HEK293 (cell line): ENCODE measurements around the gene GRB14.

Experiments used
- ATF2 ChIP-seq: fragments of 450-650 bp; formaldehyde crosslinking; IDR thresholded peaks from 2 replicates; pipeline ENCODE4 v1.5.1; 2016; ENCODE audit warnings: missing biosample characterization, missing genetic modification characterization, low read depth
- CTCF ChIP-seq: fragments of 450-650 bp; formaldehyde crosslinking; IDR thresholded peaks from 2 replicates; pipeline ENCODE4 v1.5.1; 2016; ENCODE audit warnings: missing biosample characterization, missing genetic modification characterization
- EGR2 ChIP-seq: fragments of 450-650 bp; formaldehyde crosslinking; IDR thresholded peaks from 2 replicates; pipeline ENCODE4 v1.5.1; 2016; ENCODE audit warnings: low read depth, missing biosample characterization, missing genetic modification characterization
- GLI2 ChIP-seq: fragments of 450-650 bp; formaldehyde crosslinking; IDR thresholded peaks from 2 replicates; pipeline ENCODE4; 2017; ENCODE audit warnings: missing biosample characterization, missing genetic modification characterization, low read depth, borderline replicate concordance
- PBX3 ChIP-seq: sonication (generic); formaldehyde crosslinking; IDR thresholded peaks from 2 replicates; pipeline ENCODE4 v1.8.1; 2022; ENCODE audit warnings: mild to moderate bottlenecking, moderate library complexity, missing genetic modification reagents
- REST ChIP-seq: fragments of 450-650 bp; formaldehyde crosslinking; IDR thresholded peaks from 2 replicates; pipeline ENCODE4 v1.5.1; 2016; ENCODE audit warnings: missing biosample characterization, missing genetic modification characterization
- TCF7L2 ChIP-seq: IDR thresholded peaks from 2 replicates; pipeline ENCODE4 v1.6.1; 2011; ENCODE audit warnings: low read depth, mild to moderate bottlenecking, inconsistent platforms, low read length, moderate library complexity, borderline replicate concordance
- ZBTB11 ChIP-seq: fragments of 450-650 bp; formaldehyde crosslinking; conservative IDR thresholded peaks from 2 replicates; pipeline ENCODE4 v1.5.1; 2016; ENCODE audit warnings: low read depth, missing biosample characterization, missing genetic modification characterization
- ZBTB49 ChIP-seq: fragments of 450-650 bp; formaldehyde crosslinking; IDR thresholded peaks from 2 replicates; pipeline ENCODE4 v1.5.1; 2016; ENCODE audit warnings: missing biosample characterization, missing genetic modification characterization, low read depth
- ZNF121 ChIP-seq: fragments of 450-650 bp; formaldehyde crosslinking; IDR thresholded peaks from 2 replicates; pipeline ENCODE4 v1.5.1; 2016; ENCODE audit warnings: missing biosample characterization, missing genetic modification characterization
- ZNF292 ChIP-seq: fragments of 450-650 bp; formaldehyde crosslinking; IDR thresholded peaks from 2 replicates; pipeline ENCODE4 v1.5.1; 2016; ENCODE audit warnings: low read depth, missing biosample characterization, missing genetic modification characterization, borderline replicate concordance
- ZNF501 ChIP-seq: fragments of 450-650 bp; formaldehyde crosslinking; IDR thresholded peaks from 2 replicates; pipeline ENCODE4 v1.5.1; 2016; ENCODE audit warnings: missing biosample characterization, missing genetic modification characterization
- ZNF561 ChIP-seq: fragments of 450-650 bp; IDR thresholded peaks from 2 replicates; pipeline ENCODE4 v1.5.1; 2018; ENCODE audit warnings: missing biosample characterization, missing genetic modification characterization, borderline replicate concordance
- ZNF704 ChIP-seq: fragments of 450-650 bp; formaldehyde crosslinking; IDR thresholded peaks from 2 replicates; pipeline ENCODE4 v1.5.1; 2016; ENCODE audit warnings: missing biosample characterization, missing genetic modification characterization

GRCh38 chr2:164642946-164643555, 21.8 kb upstream of the GRB14 start:
- TF ChIP-seq ZBTB49 (tag by site-specific recombination) (no peak), CTCF (tag by site-specific recombination) (no peak), REST (tag by site-specific recombination) (no peak), ZNF501 (tag by site-specific recombination) (no peak), ATF2 (tag by site-specific recombination) (no peak), PBX3 (CRISPR knock-in tag) (no peak), GLI2 (tag by site-specific recombination) (no peak), TCF7L2 (no peak), ZNF561 (tag by site-specific recombination) (no peak), ZNF292 (tag by site-specific recombination) (no peak), ZBTB11 (tag by site-specific recombination) (no peak), ZNF121 (tag by site-specific recombination) (no peak), EGR2 (tag by site-specific recombination) (no peak), ZNF704 (no peak)
